K562 (cell line): Measurements from ENCODE around the gene CHD5. TPM values are rescaled to one million over a fixed set of nuclear protein-coding genes. Genes with fewer than 3 reads are reported as not detected.

Experiments used
- BACH1 ChIP-seq: fragments of 200-800 bp; sonication (Bioruptor generic); IDR thresholded peaks from 2 replicates; pipeline ENCODE4 v1.6.1; 2016; ENCODE audit warnings: missing genetic modification characterization, missing compliant biosample characterization
- CBX2 ChIP-seq: fragments of 200-600 bp; sonication (generic); IDR thresholded peaks from one replicate; pipeline ENCODE4 v1.6.1; 2012; ENCODE audit warnings: mild to moderate bottlenecking, low read length, inconsistent platforms; ENCODE audit not compliant: insufficient read depth, poor library complexity, severe bottlenecking
- MECOM ChIP-seq: fragments of 250-450 bp; sonication (Bioruptor Pico); IDR thresholded peaks from 2 replicates; pipeline ENCODE4 v1.8.0; 2022; ENCODE audit warnings: inconsistent platforms
- MTA2 ChIP-seq: fragments of 450-650 bp; IDR thresholded peaks from 2 replicates; pipeline ENCODE4 v1.6.1; 2016; ENCODE audit warnings: low read depth
- PRPF4 ChIP-seq: fragments of 200-400 bp; formaldehyde crosslinking; IDR thresholded peaks from one replicate; pipeline ENCODE4 v1.6.1; 2017; ENCODE audit warnings: low read length, low read depth, mild to moderate bottlenecking; ENCODE audit not compliant: insufficient read depth, poor library complexity, severe bottlenecking
- SMAD1 ChIP-seq: fragments of 150-350 bp; IDR thresholded peaks from 2 replicates; pipeline ENCODE4 v1.6.1; 2014; ENCODE audit warnings: low read length, low read depth; ENCODE audit not compliant: partially characterized antibody
- SMARCE1 ChIP-seq: fragments of 450-650 bp; IDR thresholded peaks from 2 replicates; pipeline ENCODE4 v1.7.1; 2016; ENCODE audit warnings: mild to moderate bottlenecking
- SRSF1 ChIP-seq: fragments of 200-400 bp; formaldehyde crosslinking; IDR thresholded peaks from 2 replicates; pipeline ENCODE4 v1.6.1; 2017; ENCODE audit warnings: mild to moderate bottlenecking, low read depth, low read length, moderate library complexity
- ZNF830 ChIP-seq: fragments of 250-450 bp; sonication (Bioruptor Pico); IDR thresholded peaks from 2 replicates; pipeline ENCODE4 v1.5.0; 2021; ENCODE audit warnings: mild to moderate bottlenecking
- polyA plus RNA-seq, 8 experiments: library from polyadenylated mRNA; depleted of rRNA in 4 of 8; stranded (reverse) in 5 of 8; unstranded in 3 of 8; fragments of >200 nt; fragmentation: Nextera tagmentation in 2 of 8; fragmentation: Illumina TruSeq in 1 of 8; extraction: Ambion mirVana in 2 of 8; extraction: Trizol in 1 of 8; gene quantifications; 2 replicates each; pipeline versions ENCODE4 v1.2.1 to v1.2.3, GENCODE V29; 2011 to 2014; ENCODE audit warnings: inconsistent platforms in 1 of 8, missing spikeins in 1 of 8
- total RNA-seq, 7 experiments: library from RNA; depleted of rRNA in 6 of 7; stranded (reverse); fragments of >200 nt in 6 of 7; fragmentation: Illumina TruSeq in 2 of 7; extraction: Trizol in 2 of 7; gene quantifications; 2 replicates each; pipeline versions ENCODE4 v1.2.1 to v1.2.3, GENCODE V29; 2011 to 2021; ENCODE audit warnings: low replicate concordance in 1 of 7
- TF ChIP-seq, protein P1 (sequence below): fragments of 450-650 bp; IDR thresholded peaks from 2 replicates; pipeline ENCODE4 v1.6.1; 2014; ENCODE audit warnings: low read depth, mild to moderate bottlenecking, moderate library complexity, borderline replicate concordance
- TF ChIP-seq, protein P2 (sequence below), 2 experiments: fragments of 450-650 bp in 1 of 2; sonication (generic) in 1 of 2; formaldehyde crosslinking in 1 of 2; IDR thresholded peaks; 2 replicates each; pipeline versions ENCODE4 v1.7.1 to v1.9.0; 2016 to 2022; ENCODE audit warnings: inconsistent platforms in 1 of 2, mild to moderate bottlenecking in 1 of 2, missing genetic modification reagents in 1 of 2
- TF ChIP-seq, protein P3 (sequence below): fragments of 450-650 bp; IDR thresholded peaks from 2 replicates; pipeline ENCODE4 v1.6.1; 2016; ENCODE audit warnings: borderline replicate concordance

Gene CHD5
- total and polyA plus RNA-seq, 9 of the 15 experiments (the other 6 are each of a cell fraction or from before 2014, with no cell fraction given): 0.03 to 0.52 (median 0.11) TPM; not detected in 2

DNA sequence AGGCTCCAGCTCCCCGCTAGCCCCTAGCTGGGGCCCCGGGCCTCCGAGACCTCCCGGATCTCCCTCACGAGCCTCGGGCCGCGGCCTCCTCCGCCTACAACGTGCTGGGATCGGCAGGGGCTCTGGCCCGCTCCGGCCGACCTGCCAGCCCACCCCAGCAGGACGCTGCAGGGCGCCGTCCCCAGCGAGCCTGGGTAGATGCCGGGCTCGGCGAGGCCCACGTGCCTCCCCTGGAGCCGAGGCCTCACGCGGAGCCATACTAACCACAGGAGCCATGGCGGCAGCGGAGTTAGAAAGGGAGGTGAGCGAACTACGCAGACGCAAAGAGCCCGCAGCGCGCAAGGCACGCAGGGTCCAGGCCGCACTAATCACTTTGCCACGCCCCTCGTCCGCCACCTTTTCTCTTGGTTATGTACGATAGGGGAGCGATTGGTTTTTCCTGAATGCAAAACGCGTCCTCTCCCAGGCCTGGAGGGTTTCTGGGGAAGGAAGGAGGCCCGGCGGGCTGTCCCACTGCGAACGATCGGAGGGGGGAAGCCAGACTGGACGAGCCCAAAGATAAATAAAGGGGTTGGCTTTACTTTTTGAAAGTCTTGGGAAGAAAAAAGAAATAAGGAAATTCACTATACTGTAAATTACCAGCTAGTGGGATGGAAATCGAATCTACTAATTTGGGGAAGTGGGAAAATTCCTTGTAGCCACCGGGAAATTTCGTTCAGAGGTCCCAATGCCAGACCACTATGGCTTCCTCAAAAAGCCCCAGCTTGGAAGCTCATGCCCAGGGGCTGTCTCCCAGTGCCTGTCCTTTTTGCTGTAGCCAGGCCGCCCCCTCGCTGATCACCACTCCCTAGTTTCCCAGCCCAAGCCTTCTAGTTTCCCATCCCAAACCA, 19.4 kb upstream of the CHD5 start, which contains the start of gene RPL22 (continued):
- TF ChIP-seq BACH1 (tag): no peak
- TF ChIP-seq PRPF4: peak; percentile 45
- no peak for TF ChIP-seq CBX2
- TF ChIP-seq, protein P1, sequence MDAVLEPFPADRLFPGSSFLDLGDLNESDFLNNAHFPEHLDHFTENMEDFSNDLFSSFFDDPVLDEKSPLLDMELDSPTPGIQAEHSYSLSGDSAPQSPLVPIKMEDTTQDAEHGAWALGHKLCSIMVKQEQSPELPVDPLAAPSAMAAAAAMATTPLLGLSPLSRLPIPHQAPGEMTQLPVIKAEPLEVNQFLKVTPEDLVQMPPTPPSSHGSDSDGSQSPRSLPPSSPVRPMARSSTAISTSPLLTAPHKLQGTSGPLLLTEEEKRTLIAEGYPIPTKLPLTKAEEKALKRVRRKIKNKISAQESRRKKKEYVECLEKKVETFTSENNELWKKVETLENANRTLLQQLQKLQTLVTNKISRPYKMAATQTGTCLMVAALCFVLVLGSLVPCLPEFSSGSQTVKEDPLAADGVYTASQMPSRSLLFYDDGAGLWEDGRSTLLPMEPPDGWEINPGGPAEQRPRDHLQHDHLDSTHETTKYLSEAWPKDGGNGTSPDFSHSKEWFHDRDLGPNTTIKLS: peak; percentile 78
- TF ChIP-seq, protein P2, sequence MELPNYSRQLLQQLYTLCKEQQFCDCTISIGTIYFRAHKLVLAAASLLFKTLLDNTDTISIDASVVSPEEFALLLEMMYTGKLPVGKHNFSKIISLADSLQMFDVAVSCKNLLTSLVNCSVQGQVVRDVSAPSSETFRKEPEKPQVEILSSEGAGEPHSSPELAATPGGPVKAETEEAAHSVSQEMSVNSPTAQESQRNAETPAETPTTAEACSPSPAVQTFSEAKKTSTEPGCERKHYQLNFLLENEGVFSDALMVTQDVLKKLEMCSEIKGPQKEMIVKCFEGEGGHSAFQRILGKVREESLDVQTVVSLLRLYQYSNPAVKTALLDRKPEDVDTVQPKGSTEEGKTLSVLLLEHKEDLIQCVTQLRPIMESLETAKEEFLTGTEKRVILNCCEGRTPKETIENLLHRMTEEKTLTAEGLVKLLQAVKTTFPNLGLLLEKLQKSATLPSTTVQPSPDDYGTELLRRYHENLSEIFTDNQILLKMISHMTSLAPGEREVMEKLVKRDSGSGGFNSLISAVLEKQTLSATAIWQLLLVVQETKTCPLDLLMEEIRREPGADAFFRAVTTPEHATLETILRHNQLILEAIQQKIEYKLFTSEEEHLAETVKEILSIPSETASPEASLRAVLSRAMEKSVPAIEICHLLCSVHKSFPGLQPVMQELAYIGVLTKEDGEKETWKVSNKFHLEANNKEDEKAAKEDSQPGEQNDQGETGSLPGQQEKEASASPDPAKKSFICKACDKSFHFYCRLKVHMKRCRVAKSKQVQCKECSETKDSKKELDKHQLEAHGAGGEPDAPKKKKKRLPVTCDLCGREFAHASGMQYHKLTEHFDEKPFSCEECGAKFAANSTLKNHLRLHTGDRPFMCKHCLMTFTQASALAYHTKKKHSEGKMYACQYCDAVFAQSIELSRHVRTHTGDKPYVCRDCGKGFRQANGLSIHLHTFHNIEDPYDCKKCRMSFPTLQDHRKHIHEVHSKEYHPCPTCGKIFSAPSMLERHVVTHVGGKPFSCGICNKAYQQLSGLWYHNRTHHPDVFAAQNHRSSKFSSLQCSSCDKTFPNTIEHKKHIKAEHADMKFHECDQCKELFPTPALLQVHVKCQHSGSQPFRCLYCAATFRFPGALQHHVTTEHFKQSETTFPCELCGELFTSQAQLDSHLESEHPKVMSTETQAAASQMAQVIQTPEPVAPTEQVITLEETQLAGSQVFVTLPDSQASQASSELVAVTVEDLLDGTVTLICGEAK (IDR thresholded peaks at IDR 0.05): no peak
- TF ChIP-seq, protein P2 (CRISPR knock-in tag; IDR thresholded peaks at IDR 0.05): no peak
- no peak for TF ChIP-seq SRSF1
- 0 out of 2 replicates have a peak, but pooled peaks have one; percentile 61 for TF ChIP-seq MECOM (CRISPR knock-in tag)
- no peak for TF ChIP-seq MTA2
- TF ChIP-seq SMARCE1: 0 out of 2 replicates have a peak, but pooled peaks have one; percentile 52
- TF ChIP-seq ZNF830 (CRISPR knock-in tag): no peak
- TF ChIP-seq SMAD1: peak; percentile 86
- TF ChIP-seq, protein P3, sequence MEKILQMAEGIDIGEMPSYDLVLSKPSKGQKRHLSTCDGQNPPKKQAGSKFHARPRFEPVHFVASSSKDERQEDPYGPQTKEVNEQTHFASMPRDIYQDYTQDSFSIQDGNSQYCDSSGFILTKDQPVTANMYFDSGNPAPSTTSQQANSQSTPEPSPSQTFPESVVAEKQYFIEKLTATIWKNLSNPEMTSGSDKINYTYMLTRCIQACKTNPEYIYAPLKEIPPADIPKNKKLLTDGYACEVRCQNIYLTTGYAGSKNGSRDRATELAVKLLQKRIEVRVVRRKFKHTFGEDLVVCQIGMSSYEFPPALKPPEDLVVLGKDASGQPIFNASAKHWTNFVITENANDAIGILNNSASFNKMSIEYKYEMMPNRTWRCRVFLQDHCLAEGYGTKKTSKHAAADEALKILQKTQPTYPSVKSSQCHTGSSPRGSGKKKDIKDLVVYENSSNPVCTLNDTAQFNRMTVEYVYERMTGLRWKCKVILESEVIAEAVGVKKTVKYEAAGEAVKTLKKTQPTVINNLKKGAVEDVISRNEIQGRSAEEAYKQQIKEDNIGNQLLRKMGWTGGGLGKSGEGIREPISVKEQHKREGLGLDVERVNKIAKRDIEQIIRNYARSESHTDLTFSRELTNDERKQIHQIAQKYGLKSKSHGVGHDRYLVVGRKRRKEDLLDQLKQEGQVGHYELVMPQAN: peak; percentile 95
